ENCODE measurements around the gene MFGE8.
"Not testable (repeated sequence)": the region's sequence is repeated elsewhere in the genome, so short reads cannot be mapped to it uniquely, and the experiment has no call there.

Gene MFGE8, protein sequence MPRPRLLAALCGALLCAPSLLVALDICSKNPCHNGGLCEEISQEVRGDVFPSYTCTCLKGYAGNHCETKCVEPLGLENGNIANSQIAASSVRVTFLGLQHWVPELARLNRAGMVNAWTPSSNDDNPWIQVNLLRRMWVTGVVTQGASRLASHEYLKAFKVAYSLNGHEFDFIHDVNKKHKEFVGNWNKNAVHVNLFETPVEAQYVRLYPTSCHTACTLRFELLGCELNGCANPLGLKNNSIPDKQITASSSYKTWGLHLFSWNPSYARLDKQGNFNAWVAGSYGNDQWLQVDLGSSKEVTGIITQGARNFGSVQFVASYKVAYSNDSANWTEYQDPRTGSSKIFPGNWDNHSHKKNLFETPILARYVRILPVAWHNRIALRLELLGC

DNA sequence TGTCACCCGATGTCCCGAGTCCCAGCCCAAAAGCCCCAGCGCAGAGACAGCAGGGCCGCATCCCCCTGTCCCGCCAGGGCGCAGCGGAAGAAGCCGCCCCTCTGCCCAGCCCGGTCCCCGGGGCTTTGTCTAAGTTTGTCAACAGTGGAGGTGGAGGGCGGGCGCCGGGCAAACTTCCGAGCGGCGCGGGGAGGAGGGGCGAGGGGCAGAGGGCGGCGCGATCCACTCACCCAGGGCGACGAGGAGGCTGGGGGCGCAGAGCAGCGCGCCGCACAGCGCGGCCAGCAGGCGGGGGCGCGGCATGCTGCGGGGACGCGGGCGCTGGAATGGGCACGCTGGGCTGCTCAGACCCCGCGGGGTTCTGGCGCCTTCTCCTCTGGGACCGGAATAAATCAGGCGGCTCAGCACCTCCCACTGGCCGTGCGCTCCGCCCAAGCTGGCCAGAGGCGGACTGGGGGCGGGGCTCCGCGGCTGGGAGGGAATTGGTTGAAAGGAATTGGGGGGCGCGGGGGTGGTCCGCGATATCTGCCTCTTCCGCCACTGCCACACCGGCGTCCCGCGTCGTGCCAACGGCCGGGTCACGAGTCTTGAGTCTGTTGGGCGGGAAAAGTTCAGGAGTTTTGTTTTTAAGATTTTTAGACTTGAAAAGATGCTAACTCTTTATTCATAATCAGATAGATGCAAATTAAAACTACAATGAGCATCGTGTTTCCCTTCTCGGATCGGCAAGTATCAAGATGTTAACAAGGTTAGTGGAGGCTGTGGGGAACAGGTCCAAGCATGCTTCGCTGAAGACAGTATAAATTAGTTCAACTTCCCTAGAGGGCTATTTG, at the start of gene MFGE8:
Gene MFGE8, minus strand, starts transcription at position 363 of the 833 bp plus-strand sequence. Its CDS starts 60 bp downstream, at position 303.
- no peak for DNase-seq

DNA sequence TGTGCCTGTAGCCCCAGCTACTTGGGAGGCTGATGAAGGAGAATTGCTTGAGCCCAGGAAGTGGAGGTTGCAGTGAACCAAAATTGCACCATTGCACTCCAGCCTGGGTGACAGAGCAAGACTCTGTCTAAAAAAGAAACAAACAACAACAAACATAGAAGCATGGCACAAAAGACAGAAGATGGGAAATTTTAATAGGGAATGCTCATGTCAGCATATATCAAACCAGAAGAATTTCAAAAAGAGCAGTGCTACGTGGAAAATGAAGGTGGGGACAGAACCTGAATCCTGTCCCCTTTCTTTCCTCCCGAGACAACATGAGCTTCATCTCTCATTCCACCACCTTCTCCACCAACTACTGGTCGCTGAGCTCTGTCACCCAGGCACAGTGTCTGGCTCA, 46.3 kb upstream of the MFGE8 start:
- no peak for DNase-seq

DNA sequence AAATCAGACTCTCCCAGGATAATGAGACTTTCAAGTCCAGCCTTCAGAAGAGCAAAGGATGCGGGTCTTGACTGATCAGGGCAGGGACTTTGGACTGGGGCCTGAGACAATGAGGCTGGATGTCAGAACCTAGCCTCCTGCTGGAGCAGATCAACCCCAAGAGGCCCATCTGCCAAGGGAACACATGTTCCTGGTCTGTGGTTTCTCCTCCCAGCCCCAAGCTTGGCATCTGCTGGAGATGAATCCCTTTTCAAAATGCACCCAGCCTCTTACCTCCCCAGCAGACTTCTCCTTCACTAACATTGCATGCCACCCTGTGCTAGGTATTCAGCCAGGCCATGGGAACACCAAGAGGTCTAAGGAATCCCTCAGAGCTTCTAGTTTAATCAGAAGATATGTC, 43.7 kb upstream of the MFGE8 start:
- DNase-seq: no peak

DNA sequence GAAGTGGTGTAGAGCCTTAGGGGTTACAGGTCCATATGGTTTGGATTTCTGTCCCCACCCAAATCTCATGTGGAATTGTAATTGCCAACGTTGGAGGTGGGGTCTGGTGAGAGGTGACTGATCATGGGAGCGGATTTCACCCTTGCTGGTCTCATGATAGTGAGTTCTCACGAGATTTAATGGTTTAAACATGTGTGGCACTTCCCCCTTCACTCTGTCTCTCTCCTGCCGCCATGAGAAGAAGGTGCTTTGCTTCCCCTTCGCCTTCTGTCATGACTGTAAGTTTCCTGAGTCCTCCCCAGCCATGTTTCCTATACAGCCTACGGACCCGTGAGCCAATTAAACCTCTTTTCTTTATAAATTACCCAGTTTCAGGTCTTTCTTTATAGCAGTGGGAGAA, 43.1 kb upstream of the MFGE8 start:
- DNase-seq: no peak

DNA sequence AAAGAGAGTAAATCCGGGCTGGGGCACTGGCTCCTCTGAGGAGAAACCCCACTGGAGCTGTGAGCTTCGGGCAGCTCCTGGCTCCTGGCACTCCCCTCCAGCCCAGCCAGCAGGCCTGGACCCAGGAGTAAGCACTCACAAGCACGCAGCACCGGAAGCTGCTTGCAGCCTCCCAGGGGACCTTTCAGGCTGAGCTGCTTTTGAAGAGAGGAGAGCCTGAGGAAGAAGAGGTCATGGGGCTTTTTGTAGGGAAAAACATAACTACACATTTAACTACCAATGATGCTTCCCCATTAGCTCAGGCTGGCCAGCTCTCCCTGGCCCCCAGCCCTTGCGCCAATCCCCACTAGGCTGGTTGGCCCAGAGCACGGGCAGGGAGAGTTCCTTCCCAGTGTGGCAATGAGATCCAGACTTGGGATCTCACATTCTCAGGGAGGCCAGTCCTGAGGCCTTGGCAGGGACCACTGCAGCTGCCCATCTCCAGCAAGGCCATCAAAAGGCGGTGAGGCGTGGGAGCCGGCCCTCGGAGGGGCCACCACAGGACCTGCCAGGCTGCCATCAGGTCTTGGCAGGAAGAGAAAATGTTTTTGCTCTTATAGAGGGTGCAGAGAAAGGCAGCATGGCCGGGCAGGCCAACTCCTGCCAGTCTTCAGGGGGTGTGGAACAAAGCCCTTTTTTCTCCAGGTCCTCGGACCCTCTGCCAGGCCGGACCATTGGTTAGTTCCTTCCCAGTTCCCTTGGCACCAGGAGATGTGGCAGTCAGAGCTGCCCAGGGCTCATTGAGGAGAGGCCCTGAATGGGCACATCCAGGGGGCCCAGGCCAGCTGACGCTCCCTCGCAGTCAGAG, 41.5 kb upstream of the MFGE8 start:
- no peak for DNase-seq

DNA sequence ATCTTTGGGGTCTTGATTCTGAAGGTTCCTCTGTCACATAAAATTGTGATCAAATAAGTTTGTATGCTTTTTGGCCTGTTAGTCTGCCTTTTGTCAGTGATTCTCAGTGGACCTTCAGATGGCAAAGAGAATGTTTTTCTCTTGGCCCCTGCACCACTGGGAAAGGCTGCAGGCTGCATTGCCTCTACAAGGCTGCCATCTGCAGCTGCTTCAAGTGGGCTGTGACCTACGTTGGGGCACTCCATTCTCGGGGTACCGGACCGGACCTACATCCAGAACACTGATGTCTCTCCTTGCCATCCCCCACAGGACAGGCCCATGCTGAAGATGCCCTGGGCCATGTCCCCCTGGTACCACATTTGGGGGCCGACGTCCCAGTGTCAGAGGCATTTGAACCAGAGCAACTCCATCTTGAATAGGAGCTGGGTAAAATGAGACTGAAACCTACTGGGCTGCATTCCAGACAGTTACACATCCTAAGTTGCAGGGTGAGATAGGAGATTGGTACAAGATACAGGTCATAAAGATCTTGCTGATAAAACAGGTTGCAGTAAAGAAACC, 37.5 kb upstream of the MFGE8 start:
- DNase-seq: no peak

DNA sequence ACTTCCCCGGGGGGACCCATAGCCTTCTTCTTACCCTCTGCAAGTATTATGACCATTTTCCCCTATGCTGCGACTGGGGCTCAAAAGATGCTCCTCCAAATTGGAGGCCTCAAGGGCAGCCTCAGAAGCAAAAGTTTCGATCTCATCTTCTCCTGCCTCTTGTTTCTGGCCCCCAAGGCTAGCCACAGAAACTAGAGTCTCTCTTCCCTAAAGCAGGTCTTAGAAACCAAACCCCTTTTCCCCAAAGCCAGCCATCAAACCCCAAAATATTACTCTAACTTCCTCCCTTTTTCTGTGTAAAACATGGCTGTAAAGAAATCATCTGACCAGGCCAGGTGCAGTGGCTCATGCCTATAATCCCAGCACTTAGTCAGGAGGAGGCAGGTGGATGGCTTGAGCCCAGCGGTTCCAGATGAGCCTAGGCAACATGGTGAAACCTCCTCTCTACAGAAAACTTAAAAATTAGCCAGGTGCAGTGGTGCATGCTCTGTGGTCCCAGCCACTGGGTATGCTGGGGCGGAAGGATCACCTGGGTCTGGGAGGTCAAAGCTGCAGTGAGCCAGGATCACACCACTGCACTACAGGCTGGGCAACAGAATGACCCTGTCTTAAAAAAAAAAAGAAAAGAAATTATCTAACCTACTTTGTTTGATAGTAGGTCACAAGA, 36.7 kb upstream of the MFGE8 start:
- no peak for DNase-seq

DNA sequence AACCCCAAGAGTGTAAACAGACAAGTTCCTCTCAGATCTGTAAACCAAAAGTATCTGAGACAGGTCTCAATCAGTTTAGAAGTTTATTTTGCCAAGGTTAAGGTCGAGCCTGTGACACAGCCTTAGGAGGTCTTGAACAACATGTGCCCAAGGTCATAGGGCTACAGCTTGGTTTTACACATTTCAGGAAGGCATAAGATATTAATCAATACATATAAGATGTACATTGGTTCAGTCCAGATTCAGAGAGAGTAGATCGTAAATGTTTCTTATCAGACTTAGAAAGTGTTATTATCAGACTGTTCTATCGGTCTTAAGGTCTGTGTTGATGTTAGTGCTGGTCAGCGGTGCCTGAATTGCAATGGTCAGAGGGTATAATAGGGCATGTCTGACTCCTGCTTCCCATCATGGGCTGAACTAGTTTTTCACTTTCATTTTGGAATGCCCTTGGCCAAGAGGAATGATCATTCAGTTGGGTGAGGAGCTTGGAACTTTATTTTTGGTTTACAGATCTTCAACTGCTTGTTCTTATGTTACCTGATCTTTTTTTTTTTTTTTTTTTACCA, 27.0 kb upstream of the MFGE8 start:
- DNase-seq: no peak

DNA sequence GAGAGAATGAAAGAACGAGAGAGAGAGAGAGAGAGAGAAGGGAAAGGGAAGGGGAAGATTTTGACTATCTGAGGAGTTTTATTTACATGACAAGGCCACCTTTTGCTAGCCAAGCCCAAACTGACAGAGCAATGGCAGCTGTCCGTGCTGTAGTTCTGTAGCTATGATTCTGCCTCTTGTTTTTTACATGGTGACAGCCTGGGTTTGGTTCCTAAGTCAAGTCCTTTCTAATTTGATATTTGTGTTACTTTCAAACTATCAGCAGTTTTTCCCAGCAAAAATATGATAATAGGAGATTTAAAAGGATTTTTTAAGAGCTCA, 26.3 kb upstream of the MFGE8 start:
- DNase-seq: no peak

DNA sequence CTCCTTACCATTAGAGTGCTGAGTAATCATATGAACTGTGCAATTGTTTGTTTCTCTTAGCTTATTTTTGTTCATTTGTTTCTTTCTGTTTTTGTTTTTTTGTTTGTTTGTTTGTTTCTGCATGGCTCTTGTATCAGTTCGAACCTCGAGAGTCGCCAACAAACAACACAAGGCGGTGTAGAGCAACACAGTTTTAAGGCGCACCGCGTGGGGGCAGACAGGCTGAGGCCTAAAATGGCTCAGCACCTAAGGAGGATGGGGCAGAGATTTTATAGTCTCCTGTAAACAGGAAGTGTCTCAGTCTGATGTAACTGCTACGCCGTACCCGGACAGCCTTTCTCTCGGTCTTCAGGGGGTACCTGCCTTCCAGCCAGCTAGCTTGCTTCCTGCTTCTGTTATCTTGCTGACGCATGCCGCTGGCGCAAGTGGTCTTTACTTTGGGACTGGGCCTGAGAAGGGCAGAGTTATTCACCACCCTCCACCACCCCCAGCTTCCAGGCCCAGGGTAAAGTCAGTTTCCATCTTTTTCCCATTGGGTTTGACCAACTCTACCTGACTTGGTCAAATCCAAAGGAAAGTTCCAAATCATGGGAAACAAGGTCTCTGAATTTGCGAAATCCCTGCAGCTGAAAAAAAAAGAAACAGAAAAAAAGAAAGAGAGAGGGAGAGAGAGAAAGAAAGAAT, 25.8 kb upstream of the MFGE8 start:
- no peak for DNase-seq

DNA sequence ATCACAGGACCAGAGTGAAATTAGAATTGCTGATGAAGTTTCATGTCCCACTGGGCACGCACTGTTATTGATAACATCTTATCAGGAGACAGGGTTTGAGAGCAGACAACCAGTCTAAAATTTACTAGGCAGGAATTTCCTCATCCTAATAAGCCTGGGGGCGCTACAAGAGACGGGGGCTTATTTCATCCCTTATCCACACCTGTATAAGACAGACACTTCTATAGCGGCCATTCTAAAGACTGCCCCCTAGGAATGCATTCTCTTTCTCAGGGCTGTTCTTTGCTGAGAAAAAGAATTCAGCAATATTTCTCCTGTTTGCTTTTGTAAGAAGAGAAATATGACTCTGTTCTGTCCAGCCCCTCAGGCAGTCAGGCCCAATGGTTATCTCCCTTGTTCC, 21.3 kb upstream of the MFGE8 start:
- DNase-seq: not testable (repeated sequence)

DNA sequence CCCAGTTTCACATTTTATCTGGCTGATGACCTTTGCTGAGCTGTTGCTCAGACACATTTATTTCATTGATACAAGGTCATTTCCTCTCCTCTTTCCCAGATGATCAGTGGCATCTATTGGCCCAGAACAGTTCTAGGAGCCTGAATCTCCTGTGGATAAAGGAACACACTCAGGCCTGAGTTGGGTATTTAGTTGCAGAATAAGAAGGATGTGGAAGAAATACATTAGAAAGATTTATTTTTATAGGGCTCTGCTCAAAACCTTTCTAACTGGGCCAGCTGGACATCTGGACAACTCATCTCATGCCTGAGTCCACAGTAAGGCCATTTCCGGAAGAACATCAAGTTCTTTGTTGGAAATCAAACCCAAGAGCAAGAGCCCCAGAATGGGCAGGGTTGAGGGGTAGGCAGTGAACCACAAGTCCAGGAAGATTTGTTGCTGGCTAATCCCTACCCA, 19.7 kb upstream of the MFGE8 start:
- no peak for DNase-seq

DNA sequence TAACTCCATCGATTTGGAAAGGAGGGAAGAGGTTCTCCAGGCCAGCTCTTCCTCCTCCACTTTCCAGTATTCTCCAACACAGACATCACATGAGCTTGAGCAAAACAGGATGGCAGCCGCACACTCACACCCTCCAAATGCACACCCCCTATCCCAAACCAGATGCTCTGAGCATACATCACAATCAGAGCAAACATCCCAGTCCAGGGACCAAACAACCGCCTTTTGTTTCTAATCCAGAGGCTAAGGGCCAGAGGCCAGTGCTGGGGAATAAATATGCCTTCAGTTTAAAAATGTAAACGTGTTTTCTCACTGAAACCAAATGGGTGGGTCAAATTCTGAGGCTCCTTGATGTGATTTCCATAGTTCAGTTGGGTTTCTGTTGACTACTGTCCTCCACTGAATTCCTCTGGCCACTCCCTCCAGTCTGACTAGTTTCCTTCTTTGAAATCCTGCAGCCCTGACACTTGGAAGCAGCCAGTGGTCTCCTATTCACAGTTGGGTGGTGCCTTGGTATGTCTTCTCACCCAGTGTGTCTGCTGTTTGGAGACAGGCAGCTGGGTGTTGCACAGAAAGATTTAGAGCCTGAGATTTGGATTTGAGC, 19.2 kb upstream of the MFGE8 start:
- no peak for DNase-seq

DNA sequence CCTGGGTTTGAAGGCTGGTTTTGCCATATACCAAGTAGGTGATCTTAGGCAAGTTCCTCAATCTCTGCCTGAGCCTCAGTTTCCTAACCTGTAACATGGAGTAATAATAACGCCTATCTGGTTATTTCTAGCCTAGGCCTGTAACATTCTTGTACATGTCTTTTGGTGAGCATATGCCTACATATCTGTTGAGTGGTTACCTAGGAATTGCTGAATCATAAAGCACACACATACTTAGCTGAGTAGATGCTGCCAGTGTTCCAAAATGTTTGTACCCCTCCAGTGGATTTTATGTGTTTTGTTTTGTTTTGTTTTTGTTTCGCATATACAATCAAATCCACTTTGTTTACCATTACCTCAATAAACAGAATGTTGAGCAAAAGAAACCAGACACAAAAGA, 17.4 kb upstream of the MFGE8 start:
- DNase-seq: no peak

DNA sequence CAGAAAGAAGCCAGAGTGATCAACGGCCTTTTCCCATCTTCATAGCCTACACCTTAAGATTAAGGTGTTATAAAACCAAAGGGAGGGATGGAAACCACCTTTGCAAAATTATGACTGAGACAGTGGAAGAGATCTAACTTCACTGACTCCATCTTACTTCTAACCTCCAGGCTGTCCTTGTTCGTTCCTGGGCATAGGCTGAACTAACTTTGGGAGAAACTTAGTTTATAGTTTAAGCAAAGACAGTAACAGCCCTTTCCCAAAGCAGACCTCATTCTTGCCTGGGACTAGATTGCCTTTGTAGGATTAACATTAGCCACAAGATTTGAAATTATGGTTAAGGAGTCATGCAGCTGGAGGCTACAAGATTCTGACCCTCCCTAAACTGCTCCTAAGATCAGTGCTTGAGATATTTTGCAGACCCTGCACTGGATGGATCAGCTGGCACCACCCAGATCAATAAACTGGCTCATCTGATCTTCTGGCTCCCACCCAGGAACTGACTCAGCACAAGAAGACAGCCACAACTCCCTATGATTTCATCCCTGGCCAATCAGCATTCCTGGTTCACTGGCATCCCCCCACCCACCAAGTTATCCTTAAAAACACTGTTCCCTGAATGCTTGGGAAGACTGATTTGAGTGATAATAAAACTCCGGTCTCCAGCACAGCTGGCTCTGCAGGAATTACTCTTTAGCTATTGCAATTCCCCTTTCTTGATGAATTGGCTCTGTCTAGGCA, 16.3 kb upstream of the MFGE8 start:
- not testable (repeated sequence) for DNase-seq

DNA sequence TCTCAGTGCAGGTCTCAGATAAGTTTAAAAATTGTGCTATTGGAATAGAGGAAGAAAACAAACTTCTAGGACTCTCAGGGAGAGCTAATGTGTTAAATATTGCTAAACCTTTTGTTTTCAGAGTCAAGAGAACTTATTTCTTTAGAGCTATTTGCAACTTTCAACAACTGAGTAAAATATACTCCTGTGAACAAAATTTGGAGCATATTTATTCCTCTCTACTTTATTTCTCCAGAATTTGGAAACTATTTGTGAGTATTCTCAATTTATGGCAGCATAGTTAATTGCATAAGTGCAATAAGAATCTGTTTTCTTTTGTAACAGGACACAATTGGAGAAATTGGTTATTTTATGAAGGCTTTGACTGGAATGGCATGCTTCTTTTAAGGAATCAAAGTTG, 15.0 kb upstream of the MFGE8 start:
- DNase-seq: not testable (repeated sequence)

DNA sequence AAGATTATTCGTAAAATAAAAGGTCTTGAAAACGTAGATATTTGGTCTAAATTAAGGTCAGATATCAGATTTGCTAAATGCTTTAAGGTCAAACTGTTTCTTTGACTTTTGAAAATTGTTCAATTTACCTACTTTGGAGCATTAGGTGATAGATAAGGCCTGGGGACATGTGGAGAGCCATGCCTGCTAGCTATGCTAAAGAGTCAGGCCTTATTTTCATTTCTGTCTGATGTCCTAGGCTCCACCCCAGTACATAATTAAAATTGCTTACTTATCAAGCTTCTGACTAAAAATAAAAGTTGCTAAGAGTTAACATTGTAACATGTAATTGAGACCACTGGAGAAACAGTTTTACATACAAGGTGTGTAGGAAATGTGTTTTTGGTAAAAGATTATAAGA, 12.5 kb upstream of the MFGE8 start:
- not testable (repeated sequence) for DNase-seq

DNA sequence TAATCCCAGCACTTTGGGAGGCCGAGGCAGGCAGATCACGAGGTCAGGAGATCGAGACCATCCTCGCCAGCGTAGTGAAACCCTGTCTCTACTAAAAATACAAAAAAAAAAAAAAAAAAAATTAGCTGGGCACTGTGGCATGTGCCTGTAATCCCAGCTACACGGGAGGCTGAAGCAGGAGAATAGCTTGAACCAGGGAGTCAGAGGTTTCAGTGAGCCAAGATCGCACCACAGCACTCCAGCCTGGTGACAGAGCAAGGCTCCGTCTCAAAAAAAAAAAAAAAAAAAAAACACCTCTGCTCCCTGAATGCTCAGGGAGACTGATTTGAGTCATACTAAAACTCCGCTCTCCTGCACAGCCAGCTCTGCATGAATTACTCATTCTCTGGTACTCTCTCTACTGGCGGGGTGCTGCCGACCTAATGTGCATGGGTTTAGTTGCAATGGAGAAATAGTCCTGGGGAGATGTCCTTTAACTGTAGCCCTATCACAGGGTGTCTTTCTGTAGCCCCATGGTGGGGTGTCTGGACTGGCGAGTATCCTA, 7.8 kb upstream of the MFGE8 start:
- DNase-seq: not testable (repeated sequence)

DNA sequence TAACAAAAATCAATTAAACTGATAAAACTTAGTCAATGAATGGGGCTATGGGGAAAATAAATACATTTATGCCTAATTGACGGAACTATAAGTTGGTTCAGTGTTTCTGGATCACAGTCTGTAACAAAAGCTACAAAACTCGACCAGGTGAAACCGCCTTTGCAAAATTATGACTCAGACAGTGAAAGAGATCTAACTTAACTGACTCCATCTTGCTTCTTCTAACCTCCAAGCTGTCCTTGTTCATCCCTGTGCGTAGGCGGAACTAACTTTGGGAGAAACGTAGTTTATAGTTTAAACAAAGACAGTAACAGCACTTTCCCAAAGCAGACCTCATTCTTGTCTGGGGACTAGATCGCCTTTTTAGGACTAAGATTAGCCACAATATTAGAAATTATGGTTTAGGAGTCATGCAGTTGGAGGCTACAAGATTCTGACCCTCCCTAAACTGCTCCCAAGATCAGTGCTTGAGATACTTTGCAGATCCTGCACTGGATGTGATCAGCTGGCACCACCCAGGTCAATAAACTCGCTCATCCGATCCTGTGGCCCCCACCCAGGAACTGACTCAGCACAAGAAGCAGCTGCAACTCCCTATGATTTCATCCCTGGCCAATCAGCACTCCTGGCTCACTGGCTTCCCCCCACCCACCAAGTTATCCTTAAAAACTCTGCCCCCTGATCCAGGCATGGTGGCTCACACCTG, 7.2 kb upstream of the MFGE8 start:
- DNase-seq: no peak

Measured in NCI-H1092 treated with DMSO at 0.1 percent for 48 hours (cell line).